Calu3 (cell line): ENCODE data around the gene NOL9. TPM values are rescaled to one million over a fixed set of nuclear protein-coding genes. Genes with fewer than 3 reads are reported as not detected.
"Not testable (repeated sequence)": the region's sequence is repeated elsewhere in the genome, so short reads cannot be mapped to it uniquely, and the experiment has no call there.

ENCODE experiments used
- BruUV-seq: library from RNA; stranded (reverse); fragments of 400-500 nt; replicated peaks from 2 replicates; lab custom pipeline; 2021; lab: Mats Ljungman, UMichigan
- CTCF ChIA-PET: fragments of 300-600 bp; sonication (Branson Sonifier 250); formaldehyde crosslinking; loops from one replicate; lab custom pipeline; 2022; ENCODE audit warnings: antibody characterized with exemption; lab: Charles Lee
- DNase-seq: peaks from one replicate; pipeline ENCODE4 v3.0.0; 2022
- H3K27ac Mint-ChIP-seq: one replicate; pipeline ENCODE4 v1.8.0; 2022; ENCODE audit warnings: mixed read lengths; ENCODE audit not compliant: unreplicated experiment
- H3K27me3 Mint-ChIP-seq: one replicate; pipeline ENCODE4 v1.8.0; 2022; ENCODE audit warnings: mixed read lengths; ENCODE audit not compliant: unreplicated experiment
- H3K36me3 Mint-ChIP-seq: one replicate; pipeline ENCODE4 v1.8.0; 2022; ENCODE audit warnings: mild to moderate bottlenecking, moderate library complexity, mixed read lengths; ENCODE audit not compliant: insufficient read depth, unreplicated experiment
- H3K4me1 Mint-ChIP-seq: one replicate; pipeline ENCODE4 v1.8.0; 2022; ENCODE audit warnings: mild to moderate bottlenecking, low read depth, mixed read lengths; ENCODE audit not compliant: unreplicated experiment
- H3K4me3 Mint-ChIP-seq: one replicate; pipeline ENCODE4 v1.8.0; 2022; ENCODE audit warnings: mild to moderate bottlenecking, low read depth, moderate library complexity, mixed read lengths; ENCODE audit not compliant: unreplicated experiment
- H3K9me3 Mint-ChIP-seq: one replicate; pipeline ENCODE4 v1.8.0; 2022; ENCODE audit warnings: low read depth, mixed read lengths; ENCODE audit not compliant: unreplicated experiment
- CTCF ChIP-seq: fragments of 200-600 bp; IDR thresholded peaks from one replicate; pipeline ENCODE4 v1.8.0; 2022; ENCODE audit warnings: antibody characterized with exemption; ENCODE audit not compliant: unreplicated experiment
- intact Hi-C: fragments of 100-400 bp; cut with micrococcal nuclease; formaldehyde crosslinking; loops from one replicate; pipeline ENCODE4 v1.10.0; 2022; ENCODE audit not compliant: unreplicated experiment
- total RNA-seq: library from RNA; stranded (reverse); gene quantifications from 2 replicates; pipeline ENCODE4 v1.2.3, GENCODE V29; 2022

The NOL9 gene
- total RNA-seq, 1 experiment from 2014 or later = 30.4 TPM

- no peaks in the 10 kb centered on the region for H3K4me1 Mint-ChIP-seq
- H3K27ac Mint-ChIP-seq = no peak overlapping the region
- no peak for TF ChIP-seq CTCF
- no peak overlapping the region for H3K4me3 Mint-ChIP-seq
- H3K9me3 Mint-ChIP-seq = no peaks in the 10 kb centered on the region
- DNase-seq = no peak
- H3K36me3 Mint-ChIP-seq = peaks cover 4% of the 10 kb centered on the region
- CTCF ChIA-PET = no interaction called here
- intact Hi-C loops = no loop called here
- peaks cover 58% of the 10 kb centered on the region for H3K27me3 Mint-ChIP-seq
- BruUV-seq = no TSS peak
These were observed 16.7 kb upstream of the NOL9 start for GRCh38 chr1:6570987-6571386.

GRCh38 chr1:6570100-6570499 lies 15.8 kb upstream of the NOL9 start:
- Mint-ChIP-seq H3K9me3 (no peaks in the 10 kb centered on the region), H3K27ac (no peak overlapping the region), H3K27me3 (peaks cover 58% of the 10 kb centered on the region), H3K4me1 (no peaks in the 10 kb centered on the region), H3K36me3 (peaks cover 4% of the 10 kb centered on the region), H3K4me3 (no peak overlapping the region)
- intact Hi-C loops = no loop called here
- CTCF ChIA-PET = no interaction called here
- TF ChIP-seq CTCF = no peak
- no TSS peak for BruUV-seq
- no peak for DNase-seq

DNA sequence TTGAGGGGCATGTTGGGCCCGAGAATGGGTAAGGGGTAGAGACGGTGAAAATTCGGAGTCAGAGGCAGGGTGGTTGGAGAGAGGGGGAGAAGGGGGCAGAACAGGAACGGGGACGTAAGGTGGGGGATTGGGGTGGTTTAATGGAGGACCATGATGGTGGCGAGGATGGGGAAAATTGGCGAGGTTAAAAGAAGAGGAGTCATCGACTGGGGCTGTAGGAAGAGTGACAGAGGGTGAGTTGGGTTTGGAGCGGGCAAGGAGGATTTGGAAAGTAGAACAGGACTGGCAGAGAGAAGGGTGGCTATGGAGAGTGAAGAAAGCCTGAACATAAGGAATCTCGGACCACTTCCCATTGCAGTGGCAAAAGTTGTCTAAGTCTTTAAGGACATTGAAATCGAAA lies 14.7 kb upstream of the NOL9 start:
- no peak for TF ChIP-seq CTCF
- Mint-ChIP-seq H3K4me3 (no peak overlapping the region), H3K27ac (no peak overlapping the region), H3K9me3 (no peaks in the 10 kb centered on the region), H3K27me3 (peaks cover 58% of the 10 kb centered on the region), H3K4me1 (no peaks in the 10 kb centered on the region), H3K36me3 (peaks cover 4% of the 10 kb centered on the region)
- BruUV-seq = no TSS peak
- CTCF ChIA-PET = no interaction called here
- intact Hi-C loops = no loop called here
- DNase-seq = no peak

- H3K27ac Mint-ChIP-seq = no peak overlapping the region
- CTCF ChIA-PET = no interaction called here
- no TSS peak for BruUV-seq
These were observed 6.0 kb upstream of the NOL9 start for GRCh38 chr1:6560267-6560666.

DNA sequence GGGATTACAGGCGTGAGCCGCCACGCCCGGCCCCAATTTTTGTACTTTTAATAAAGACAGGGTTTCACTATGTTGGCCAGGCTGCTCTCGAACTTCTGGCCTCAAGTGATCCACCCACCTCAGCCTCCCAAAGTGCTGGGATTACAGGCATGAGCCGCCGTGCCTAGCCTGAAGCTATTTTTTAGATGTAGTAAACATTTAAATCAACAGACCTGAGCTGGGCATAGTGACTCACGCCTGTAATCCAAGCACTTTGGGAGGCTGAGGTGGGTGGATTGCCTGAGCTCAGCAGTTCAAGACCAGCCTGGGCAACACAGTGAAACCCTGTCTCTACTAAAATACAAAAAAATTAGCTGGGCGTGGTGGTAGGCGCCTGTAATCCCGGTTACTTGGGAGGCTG lies 4.8 kb upstream of the NOL9 start:
- H3K4me1 Mint-ChIP-seq, H3K9me3 Mint-ChIP-seq, H3K4me3 Mint-ChIP-seq, H3K27ac Mint-ChIP-seq, BruUV-seq, H3K27me3 Mint-ChIP-seq, DNase-seq: not testable (repeated sequence)
- CTCF ChIA-PET = interaction anchor here (0.6 to 0.7 kb wide), 2 partner anchors 21 to 622 kb away, joined by 3 to 8 read pairs; no protein-coding TSS in a partner anchor
- H3K36me3 Mint-ChIP-seq = peaks cover 10% of the 10 kb centered on the region
- intact Hi-C loops = loop anchor here (10.0 kb wide), 1 partner anchor 46 kb away; the partner anchor contains the start of gene KLHL21

More at GRCh38 chr1:6560267-6560666, 6.0 kb upstream of the NOL9 start:
- Mint-ChIP-seq H3K9me3 (no peaks in the 10 kb centered on the region), H3K4me3 (no peak overlapping the region), H3K36me3 (peaks cover 3% of the 10 kb centered on the region), H3K27me3 (no peaks in the 10 kb centered on the region), H3K4me1 (no peaks in the 10 kb centered on the region)
- no peak for DNase-seq
- intact Hi-C loops = no loop called here
- TF ChIP-seq CTCF = no peak
